ENCODE measurements around the gene GUCA1A.

DNA sequence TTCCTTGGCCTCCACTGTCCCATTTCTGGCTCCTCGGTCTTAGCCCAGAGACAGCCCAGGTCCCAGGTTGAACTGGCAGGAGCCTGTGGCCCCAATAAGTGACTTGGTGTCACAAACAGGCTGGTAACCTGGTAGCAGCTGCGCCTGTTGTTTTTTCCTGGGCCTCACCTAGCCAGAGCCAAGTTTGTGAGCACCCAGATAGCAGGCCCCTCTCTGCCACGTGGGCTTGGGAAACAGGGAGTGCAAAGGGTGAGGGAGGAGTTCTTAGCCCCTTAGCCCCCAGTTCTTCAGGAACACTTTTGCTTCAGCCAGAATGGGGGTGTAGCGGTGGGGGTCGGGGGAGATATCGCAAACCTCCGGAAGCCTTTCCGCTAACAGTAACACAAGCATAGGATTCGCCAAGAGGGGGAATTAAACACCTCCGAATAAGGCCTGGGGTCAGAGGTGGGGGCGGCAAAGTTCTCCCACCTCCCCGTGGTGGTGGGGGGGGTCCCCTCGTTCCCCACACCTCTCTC is 31.5 kb upstream of the GUCA1A start:
- TF ChIP-seq, protein P1, sequence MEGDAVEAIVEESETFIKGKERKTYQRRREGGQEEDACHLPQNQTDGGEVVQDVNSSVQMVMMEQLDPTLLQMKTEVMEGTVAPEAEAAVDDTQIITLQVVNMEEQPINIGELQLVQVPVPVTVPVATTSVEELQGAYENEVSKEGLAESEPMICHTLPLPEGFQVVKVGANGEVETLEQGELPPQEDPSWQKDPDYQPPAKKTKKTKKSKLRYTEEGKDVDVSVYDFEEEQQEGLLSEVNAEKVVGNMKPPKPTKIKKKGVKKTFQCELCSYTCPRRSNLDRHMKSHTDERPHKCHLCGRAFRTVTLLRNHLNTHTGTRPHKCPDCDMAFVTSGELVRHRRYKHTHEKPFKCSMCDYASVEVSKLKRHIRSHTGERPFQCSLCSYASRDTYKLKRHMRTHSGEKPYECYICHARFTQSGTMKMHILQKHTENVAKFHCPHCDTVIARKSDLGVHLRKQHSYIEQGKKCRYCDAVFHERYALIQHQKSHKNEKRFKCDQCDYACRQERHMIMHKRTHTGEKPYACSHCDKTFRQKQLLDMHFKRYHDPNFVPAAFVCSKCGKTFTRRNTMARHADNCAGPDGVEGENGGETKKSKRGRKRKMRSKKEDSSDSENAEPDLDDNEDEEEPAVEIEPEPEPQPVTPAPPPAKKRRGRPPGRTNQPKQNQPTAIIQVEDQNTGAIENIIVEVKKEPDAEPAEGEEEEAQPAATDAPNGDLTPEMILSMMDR (IDR thresholded peaks at IDR 0.05): no peak
- TF ChIP-seq SIN3A (IDR thresholded peaks at IDR 0.05; ENCODE audit: borderline replicate concordance, insufficient read depth, low read depth, low read length): no peak

Data from Panc1 (cell line).